ENCODE data around the gene C22orf31. TPM values are rescaled to one million over a fixed set of nuclear protein-coding genes. Genes with fewer than 3 reads are reported as not detected.

C22orf31 gene
- total RNA-seq, 1 experiment from 2014 or later, result not detected

- Histone ChIP-seq H3K9ac (ENCODE audit: low read length) (no peak overlapping the region), H3K4me1 (ENCODE audit: insufficient read depth, low read length) (peaks cover 4% of the 10 kb centered on the region; the same call in 1 of the 2 replicates), H3K9me2 (replicated peaks; ENCODE audit: low read length) (no peaks in the 10 kb centered on the region), H3K27me3 (ENCODE audit: low read length) (no peaks in the 10 kb centered on the region), H3F3A (ENCODE audit: low read length, unreplicated experiment) (no peaks in the 10 kb centered on the region), H3K79me2 (ENCODE audit: low read length) (no peaks in the 10 kb centered on the region), H3K4me2 (ENCODE audit: low read length) (no peak overlapping the region), H3K9me3 (ENCODE audit: low read length) (no peaks in the 10 kb centered on the region), H3K27ac (ENCODE audit: low read length) (no peak overlapping the region), H2AFZ (ENCODE audit: low read length) (no peak overlapping the region), H3K4me3 (ENCODE audit: low read length) (no peak overlapping the region), H4K20me1 (ENCODE audit: low read length) (no peaks in the 10 kb centered on the region), H3K36me3 (ENCODE audit: low read depth, low read length) (no peaks in the 10 kb centered on the region)
- BruUV-seq (replicated peaks), result no TSS peak
- intact Hi-C loops (cut with micrococcal nuclease), result no loop called here
- ChIA-PET POLR2A (ENCODE audit: unreplicated experiment) (no interaction called here), CTCF (no interaction called here)
- DNase-seq (no peak), ATAC-seq (no peak)
- no peak for TF ChIP-seq EZH2phosphoT487 (IDR thresholded peaks at IDR 0.05; ENCODE audit: borderline replicate concordance, low read length)
- TF ChIP-seq EZH2 (IDR thresholded peaks at IDR 0.05; ENCODE audit: low read length, unreplicated experiment), result no peak
- no peak for TF ChIP-seq CTCF (conservative IDR thresholded peaks at IDR 0.05; ENCODE audit: low read depth, low read length)
Measured at GRCh38 chr22:29037340-29037932, 24.2 kb downstream of the C22orf31 start.

GRCh38 chr22:29032584-29032983, 29.0 kb downstream of the C22orf31 start:
- intact Hi-C loops (cut with micrococcal nuclease), result no loop called here
- Histone ChIP-seq H3K9me3 (ENCODE audit: low read length) (no peaks in the 10 kb centered on the region), H2AFZ (ENCODE audit: low read length) (no peak overlapping the region), H3K4me1 (ENCODE audit: insufficient read depth, low read length) (peaks cover 30% of the 10 kb centered on the region), H3F3A (ENCODE audit: low read length, unreplicated experiment) (peaks cover 4% of the 10 kb centered on the region), H3K36me3 (ENCODE audit: low read depth, low read length) (no peaks in the 10 kb centered on the region), H3K27me3 (ENCODE audit: low read length) (no peaks in the 10 kb centered on the region), H3K79me2 (ENCODE audit: low read length) (0 out of 2 replicates have a peak, but pooled peaks cover 6% of the 10 kb centered on the region), H3K4me2 (ENCODE audit: low read length) (peak overlapping the region; percentile 97), H3K4me3 (ENCODE audit: low read length) (no peak overlapping the region), H3K27ac (ENCODE audit: low read length) (peak overlapping the region; percentile 86; the same call in 1 of the 2 replicates), H3K9ac (ENCODE audit: low read length) (no peak overlapping the region), H4K20me1 (ENCODE audit: low read length) (no peaks in the 10 kb centered on the region), H3K9me2 (replicated peaks; ENCODE audit: low read length) (no peaks in the 10 kb centered on the region)
- no TSS peak for BruUV-seq (replicated peaks)
- POLR2A ChIA-PET (ENCODE audit: unreplicated experiment), result interaction anchor here (1.0 kb wide), 1 partner anchor 149 kb away, joined by 4 read pairs; the partner anchor contains the start of gene ZNRF3
- ATAC-seq (no peak), DNase-seq (peak; percentile 28)
- TF ChIP-seq EZH2phosphoT487 (IDR thresholded peaks at IDR 0.05; ENCODE audit: borderline replicate concordance, low read length) (no peak), CTCF (conservative IDR thresholded peaks at IDR 0.05; ENCODE audit: low read depth, low read length) (no peak), EZH2 (IDR thresholded peaks at IDR 0.05; ENCODE audit: low read length, unreplicated experiment) (no peak)
- CTCF ChIA-PET, result no interaction called here

DNA sequence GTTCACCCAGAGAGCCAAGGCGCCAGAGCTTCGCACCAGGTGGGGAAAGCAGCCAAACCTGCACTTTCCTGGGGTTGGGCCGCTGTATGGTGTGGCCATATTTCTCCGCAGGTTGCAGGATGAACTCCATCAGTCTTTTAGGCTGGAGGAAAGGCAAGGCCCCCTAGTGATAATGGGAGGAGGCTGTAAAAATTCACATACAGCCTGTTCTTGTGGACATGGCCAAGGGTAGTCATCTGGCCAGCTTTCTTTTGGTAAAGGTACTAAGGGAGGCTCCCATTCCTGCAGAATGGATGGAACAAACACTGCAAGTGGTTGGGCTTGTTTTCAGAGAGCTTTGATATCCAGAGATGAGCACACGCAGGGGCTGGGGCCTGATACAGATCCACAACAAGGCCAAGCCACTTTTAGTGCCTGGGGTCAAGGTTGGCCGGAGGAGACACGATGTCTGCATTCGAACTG, 29.6 kb downstream of the C22orf31 start:
- H3K4me3 ChIP-seq (ENCODE audit: low read length), result peak overlapping the region; percentile 72; the same call in 1 of the 2 replicates
- H3K9me2 ChIP-seq (replicated peaks; ENCODE audit: low read length), result no peaks in the 10 kb centered on the region
- TF ChIP-seq EZH2 (IDR thresholded peaks at IDR 0.05; ENCODE audit: low read length, unreplicated experiment) (no peak), EZH2phosphoT487 (IDR thresholded peaks at IDR 0.05; ENCODE audit: borderline replicate concordance, low read length) (no peak), CTCF (conservative IDR thresholded peaks at IDR 0.05; ENCODE audit: low read depth, low read length) (no peak)
- 0 out of 2 replicates have a peak, but pooled peaks cover 6% of the 10 kb centered on the region for H3K79me2 ChIP-seq (ENCODE audit: low read length)
- ATAC-seq, result no peak
- intact Hi-C loops (cut with micrococcal nuclease), result no loop called here
- H3K36me3 ChIP-seq (ENCODE audit: low read depth, low read length), result no peaks in the 10 kb centered on the region
- H3K4me2 ChIP-seq (ENCODE audit: low read length), result peak overlapping the region; percentile 97
- DNase-seq, result no peak
- peak overlapping the region; percentile 86 for H3K27ac ChIP-seq (ENCODE audit: low read length)
- H2AFZ ChIP-seq (ENCODE audit: low read length), result peak overlapping the region; percentile 82; the same call in 1 of the 2 replicates
- BruUV-seq (replicated peaks), result no TSS peak
- H3K9ac ChIP-seq (ENCODE audit: low read length), result peak overlapping the region; percentile 65
- H4K20me1 ChIP-seq (ENCODE audit: low read length), result no peaks in the 10 kb centered on the region
- CTCF ChIA-PET, result no interaction called here
- H3K27me3 ChIP-seq (ENCODE audit: low read length), result no peaks in the 10 kb centered on the region
- no peaks in the 10 kb centered on the region for H3K9me3 ChIP-seq (ENCODE audit: low read length)
- peaks cover 30% of the 10 kb centered on the region for H3K4me1 ChIP-seq (ENCODE audit: insufficient read depth, low read length)
- POLR2A ChIA-PET (ENCODE audit: unreplicated experiment), result interaction anchor here (1.0 kb wide), 1 partner anchor 149 kb away, joined by 4 read pairs; the partner anchor contains the start of gene ZNRF3
- H3F3A ChIP-seq (ENCODE audit: low read length, unreplicated experiment), result peaks cover 4% of the 10 kb centered on the region
